NCI-H510A (cell line): ENCODE results near the gene PRR23E.
A peak's percentile ranks its signal among the peaks of the same experiment; 100 is the strongest.

Experiments
- DNase-seq: peaks from one replicate; lab custom pipeline; 2025; lab: John Stamatoyannopoulos, UW

The PRR23E gene

GRCh38 chr3:127209155-127209839 lies 16.4 kb downstream of the PRR23E start:
- DNase-seq: peak; percentile 25

- no peak for DNase-seq
Measured at GRCh38 chr3:127209840-127210653, 17.1 kb downstream of the PRR23E start.

DNA sequence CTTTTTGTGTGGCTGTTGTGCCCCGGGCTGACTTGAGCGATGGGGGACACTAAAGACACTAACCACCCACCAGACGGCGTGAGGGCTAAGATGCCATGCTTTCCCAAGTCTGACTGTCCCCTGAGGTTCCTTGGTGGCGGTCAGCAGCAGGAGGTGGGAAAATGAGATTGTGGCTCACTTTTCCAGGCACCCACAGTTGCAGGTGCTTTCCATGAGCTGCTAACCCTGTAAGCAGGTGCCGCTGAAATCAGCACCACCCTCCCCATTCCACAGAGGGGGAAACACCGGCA lies 17.7 kb downstream of the PRR23E start:
- no peak for DNase-seq

DNA sequence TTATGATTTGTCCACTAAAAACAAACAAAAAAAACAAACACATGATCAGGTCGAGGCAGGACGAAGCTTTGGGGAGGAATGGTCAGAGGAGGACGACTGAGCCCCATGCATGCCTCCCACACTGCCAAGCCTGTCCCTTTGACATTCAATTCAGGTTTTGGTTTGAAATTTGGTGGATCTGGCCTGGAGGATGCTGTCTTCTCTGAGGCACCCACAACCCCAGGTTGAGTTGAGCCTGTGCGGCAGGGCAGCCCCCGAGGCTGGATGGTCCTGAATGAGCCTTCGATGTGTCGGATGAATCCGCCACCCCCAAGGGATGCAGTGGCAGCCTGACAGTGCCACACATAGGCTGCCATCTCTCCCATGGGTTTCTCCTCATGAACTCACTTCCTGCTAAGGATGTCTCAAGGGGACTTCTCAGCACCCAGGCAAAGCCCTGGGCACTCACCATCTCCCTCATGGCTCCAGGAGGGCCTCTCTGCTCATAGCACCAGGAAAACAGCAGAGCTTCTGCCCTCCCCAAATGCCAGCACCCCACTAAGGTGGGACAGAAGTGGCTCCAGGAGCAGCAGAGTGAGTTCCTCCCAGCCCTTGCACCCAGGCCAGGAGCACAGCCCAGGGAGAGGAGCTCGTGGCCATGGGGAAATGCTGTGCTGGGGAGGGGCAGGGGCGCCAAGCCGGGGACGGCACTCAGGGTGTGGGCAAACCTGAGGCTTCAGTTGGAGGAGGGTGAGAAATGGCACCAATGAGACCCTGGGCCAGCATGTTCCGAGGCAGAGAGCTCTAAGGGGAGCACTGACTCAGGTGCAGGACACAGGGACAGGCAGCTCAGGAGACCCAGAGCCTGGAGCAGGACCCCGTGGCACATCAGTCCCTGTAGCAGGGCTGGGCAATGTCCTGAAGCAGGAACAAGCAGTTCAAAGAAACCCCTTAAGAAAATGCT lies 18.5 kb downstream of the PRR23E start:
- no peak for DNase-seq

DNA sequence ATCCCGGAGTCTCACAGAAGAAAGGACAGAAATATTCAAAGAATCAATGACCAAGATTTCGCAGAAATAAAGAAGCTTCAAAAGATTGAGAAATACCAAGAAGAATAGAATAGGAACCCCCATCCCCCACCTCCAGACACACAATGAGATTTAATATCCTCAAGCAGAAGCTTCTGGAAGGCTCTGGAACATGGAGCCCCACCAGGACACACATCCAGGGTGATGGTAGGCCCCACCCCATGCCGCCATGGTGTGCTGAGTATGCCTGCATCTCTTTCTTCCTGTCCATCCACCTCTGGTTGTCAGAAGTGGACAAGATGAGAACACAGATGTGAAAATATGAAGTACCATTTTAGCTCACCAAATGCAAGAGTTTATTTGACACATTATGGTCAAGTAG lies 19.3 kb downstream of the PRR23E start:
- no peak for DNase-seq

DNA sequence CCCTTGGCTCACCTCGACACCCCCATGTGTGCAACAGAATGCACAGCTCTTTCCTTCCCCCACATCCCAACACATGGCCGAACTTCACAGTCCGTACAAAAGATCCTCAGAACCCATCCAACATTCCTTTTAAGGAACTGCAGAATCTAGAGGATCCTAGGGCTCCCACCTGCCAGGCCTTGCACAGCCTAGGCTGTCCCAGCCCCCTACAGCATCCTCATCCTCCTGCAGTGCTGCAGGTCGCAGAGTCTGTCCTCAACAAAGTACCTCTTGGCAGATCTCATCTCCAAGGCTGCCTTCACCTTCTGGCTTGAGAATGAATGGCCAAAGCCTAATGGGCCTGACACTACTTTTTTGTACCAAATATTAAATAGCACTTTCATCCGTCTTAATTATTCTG lies 19.8 kb downstream of the PRR23E start:
- no peak for DNase-seq

DNA sequence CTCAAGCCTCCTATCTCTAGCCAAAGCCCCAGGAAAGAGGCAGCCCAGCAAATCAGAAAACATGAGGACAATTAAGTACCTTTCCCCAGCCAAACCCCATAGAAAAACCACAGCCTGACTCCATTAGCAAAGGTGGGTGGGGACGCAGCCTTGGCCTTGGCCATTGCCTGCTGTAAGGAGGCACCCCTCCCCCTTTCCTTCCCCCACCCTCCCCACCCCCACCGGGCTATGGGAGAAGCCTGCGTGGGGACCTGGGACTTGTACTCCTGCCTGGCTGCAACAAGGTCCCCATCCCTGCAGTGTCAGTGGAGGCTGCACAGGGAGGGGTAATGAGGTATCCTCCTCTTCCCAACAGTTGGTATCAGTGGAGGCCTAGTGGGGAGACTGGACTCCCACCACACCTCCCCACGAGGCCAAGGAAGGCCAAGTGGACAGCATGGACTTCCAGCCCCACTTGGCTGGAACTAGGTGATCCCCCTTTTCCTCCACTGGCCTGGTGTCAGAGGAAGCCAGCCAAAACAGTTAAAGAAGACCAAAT lies 20.5 kb downstream of the PRR23E start:
- DNase-seq: no peak

- no peak for DNase-seq
Measured at GRCh38 chr3:127214975-127215374, 22.0 kb downstream of the PRR23E start.

- DNase-seq: no peak
Measured at GRCh38 chr3:127215714-127216414, 22.9 kb downstream of the PRR23E start.

DNA sequence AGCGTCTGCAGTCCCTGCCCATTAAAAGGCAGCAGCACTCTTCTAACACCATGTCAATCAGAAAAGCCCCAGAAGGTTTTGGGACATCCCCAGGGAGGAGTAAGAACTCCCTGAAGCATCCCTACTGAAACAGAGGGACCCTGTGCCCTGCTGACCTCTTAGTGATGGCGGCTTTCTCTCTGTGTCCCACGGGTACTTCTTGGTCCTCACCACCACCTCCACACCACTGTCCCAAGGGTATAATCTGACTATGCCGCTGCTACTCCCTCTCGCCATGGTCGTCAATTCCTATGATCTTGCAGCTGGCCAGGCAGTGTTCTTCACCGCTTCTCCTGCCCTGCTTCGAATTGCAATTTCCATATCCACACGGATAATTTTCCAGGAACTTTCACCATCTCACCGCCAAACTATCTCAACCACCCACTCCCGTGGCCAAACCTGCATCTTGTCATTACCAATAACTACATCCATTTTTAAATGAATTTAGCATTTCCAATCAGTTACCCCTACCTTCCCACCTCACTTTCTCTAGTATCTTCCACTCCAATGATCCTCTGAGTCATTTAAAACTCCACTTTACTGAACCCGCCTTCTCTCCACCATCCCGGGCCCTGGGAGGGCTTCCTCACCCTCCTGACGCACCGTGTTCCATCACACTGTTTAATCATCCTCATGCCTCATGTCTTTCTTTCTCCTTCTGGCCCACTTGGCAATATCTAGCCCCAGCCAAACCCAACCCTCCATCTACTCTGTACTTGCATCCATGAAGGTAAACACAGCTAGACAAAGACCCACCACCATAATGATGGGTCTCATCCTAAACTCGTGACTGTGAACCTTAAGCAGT lies 23.7 kb downstream of the PRR23E start:
- DNase-seq: no peak

DNA sequence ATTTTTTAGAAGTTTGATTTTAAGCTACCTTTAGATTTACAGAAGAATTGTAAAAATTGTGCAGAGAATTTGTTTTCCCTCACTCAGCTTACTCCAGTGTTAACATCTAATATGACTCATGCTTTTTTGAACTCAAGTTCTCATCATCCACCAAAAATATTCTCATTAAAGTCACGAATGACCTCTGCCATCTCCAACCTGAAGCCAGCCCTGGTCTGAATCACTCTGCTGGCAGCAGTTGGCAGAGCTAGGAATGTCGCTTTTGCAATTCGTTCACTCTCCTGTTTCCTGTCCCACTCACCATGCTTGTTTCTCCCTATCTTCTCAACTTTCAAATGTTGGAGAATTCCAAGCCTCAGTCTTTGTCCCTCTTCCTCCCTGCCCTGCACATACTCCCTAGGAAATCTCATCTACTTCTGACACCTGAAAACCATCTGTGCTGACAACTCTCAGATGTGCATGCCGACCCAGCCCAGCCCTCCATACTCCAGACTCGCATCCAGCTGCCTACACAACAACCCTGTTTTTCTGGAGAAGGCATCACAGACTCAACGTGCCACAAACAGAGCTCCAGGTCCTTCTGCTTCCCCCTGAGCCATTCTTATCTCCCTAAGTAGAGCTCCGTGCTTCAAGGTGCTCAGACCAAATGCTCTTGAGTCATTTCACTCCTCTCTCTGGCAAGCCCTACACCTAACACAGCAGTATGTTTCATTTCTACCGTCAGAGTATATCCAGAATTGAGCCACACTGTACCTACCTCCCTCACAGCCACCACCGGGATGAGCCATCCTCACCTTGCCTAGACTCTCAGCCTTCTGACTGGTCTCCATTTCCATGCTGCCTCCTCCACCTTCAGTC lies 24.9 kb downstream of the PRR23E start:
- DNase-seq: no peak

GRCh38 chr3:127218454-127218922 lies 25.6 kb downstream of the PRR23E start:
- DNase-seq: no peak

DNA sequence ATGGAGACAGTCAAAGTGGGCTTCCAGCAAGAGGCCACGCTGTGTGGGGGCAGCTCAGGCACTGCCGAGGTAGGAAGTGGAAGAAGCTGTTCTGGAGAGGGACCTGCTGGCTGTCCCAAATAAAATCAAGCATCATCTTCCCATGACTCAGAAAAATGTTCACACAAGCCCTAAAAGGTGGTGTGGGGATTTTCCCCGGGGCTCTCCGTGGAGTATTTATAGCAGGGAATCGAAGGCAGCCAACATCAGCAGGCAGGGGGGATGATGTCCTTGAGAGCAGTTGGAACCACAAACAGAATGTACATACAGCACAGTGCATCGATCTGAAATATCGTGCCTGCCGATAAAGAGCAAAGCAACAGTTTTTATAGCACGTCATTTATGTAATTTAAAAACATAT lies 27.6 kb downstream of the PRR23E start:
- no peak for DNase-seq

DNA sequence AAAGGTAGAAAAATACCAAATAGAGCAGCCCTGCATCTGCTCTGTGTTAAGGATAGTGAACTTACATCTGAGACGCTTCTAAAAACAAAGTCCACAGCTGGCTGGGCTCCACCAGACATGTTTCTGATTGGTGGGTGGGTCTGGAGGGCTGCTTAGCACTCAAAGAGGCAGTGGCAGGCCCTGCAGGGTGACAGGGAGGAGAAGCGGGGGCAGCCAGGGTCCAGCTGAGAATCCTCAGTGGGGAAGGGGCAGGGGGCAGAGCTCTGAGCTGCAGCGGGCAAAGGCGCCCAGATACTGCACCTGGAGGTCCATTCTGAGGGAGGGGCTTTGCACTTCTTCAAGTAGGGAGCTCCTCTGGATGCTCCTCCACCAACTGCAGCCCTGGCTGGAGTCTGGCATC lies 28.1 kb downstream of the PRR23E start:
- DNase-seq: no peak

GRCh38 chr3:127221446-127222035 lies 28.6 kb downstream of the PRR23E start:
- DNase-seq: no peak

GRCh38 chr3:127222163-127222562 lies 29.2 kb downstream of the PRR23E start:
- no peak for DNase-seq

GRCh38 chr3:127222664-127223063 lies 29.7 kb downstream of the PRR23E start:
- DNase-seq: no peak

DNA sequence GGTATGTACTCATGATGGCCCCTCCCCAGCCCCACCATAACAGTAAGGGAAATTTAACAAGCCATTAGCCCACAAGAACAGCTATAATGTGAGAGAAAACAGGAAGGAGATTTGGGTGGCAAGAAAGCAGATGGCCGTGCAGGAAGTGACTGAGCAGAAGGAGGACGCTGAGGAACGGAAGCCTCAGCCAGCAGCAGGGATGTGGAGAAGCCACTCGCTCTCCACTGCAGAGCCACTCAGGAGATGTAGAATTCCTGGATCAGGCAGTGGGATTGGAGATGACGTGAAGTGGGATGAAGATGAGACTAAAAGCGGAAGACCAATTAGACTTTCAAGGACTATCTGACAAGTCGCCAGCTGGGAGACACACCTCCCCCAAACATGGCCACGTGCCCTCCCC lies 31.2 kb downstream of the PRR23E start:
- no peak for DNase-seq

- DNase-seq: no peak
Measured at GRCh38 chr3:127226457-127226856, 33.5 kb downstream of the PRR23E start.
